MV-4-11 (cell line): ENCODE results near the gene ZNF821.
"Not testable (repeated sequence)": the region's sequence is repeated elsewhere in the genome, so short reads cannot be mapped to it uniquely, and the experiment has no call there.

Experiments
- DNase-seq: peaks from one replicate; lab custom pipeline; 2025; lab: John Stamatoyannopoulos, UW

The ZNF821 gene

GRCh38 chr16:71859762-71860521 is 24.0 kb downstream of the ZNF821 start:
- no peak for DNase-seq

GRCh38 chr16:71855937-71856662 is 27.9 kb downstream of the ZNF821 start:
- DNase-seq, result no peak

GRCh38 chr16:71854369-71854948 is 29.5 kb downstream of the ZNF821 start:
- DNase-seq, result no peak

- no peak for DNase-seq
Measured at GRCh38 chr16:71853413-71853812, 30.6 kb downstream of the ZNF821 start.

GRCh38 chr16:71852561-71852960 is 31.4 kb downstream of the ZNF821 start:
- DNase-seq, result no peak

- no peak for DNase-seq
Measured at GRCh38 chr16:71852158-71852557, 31.8 kb downstream of the ZNF821 start.

GRCh38 chr16:71851746-71852145 is 32.2 kb downstream of the ZNF821 start:
- DNase-seq, result no peak

- DNase-seq, result no peak
Measured at GRCh38 chr16:71848622-71849021, 35.4 kb downstream of the ZNF821 start.

- no peak for DNase-seq
Measured at GRCh38 chr16:71847096-71847495, 36.9 kb downstream of the ZNF821 start.

GRCh38 chr16:71846431-71846830 is 37.6 kb downstream of the ZNF821 start:
- DNase-seq, result no peak

GRCh38 chr16:71845639-71846430 is 38.1 kb downstream of the ZNF821 start, which contains the start of gene ATXN1L:
Gene ATXN1L, plus strand, starts transcription at chr16:71845976. Its CDS starts 3,765 bp downstream, at chr16:71849741.
- DNase-seq, result peak; percentile 88

- DNase-seq, result no peak
Measured at GRCh38 chr16:71843572-71843971, 40.4 kb downstream of the ZNF821 start.

- DNase-seq, result no peak
Measured at GRCh38 chr16:71840052-71840451, 43.9 kb downstream of the ZNF821 start.

GRCh38 chr16:71837150-71837549 is 46.8 kb downstream of the ZNF821 start:
- no peak for DNase-seq

- DNase-seq, result no peak
Measured at GRCh38 chr16:71834291-71834690, 49.7 kb downstream of the ZNF821 start.

GRCh38 chr16:71832112-71832511 is 51.9 kb downstream of the ZNF821 start:
- not testable (repeated sequence) for DNase-seq

GRCh38 chr16:71831698-71832097 is 52.3 kb downstream of the ZNF821 start:
- not testable (repeated sequence) for DNase-seq

GRCh38 chr16:71830359-71830758 is 53.6 kb downstream of the ZNF821 start:
- DNase-seq, result no peak

- DNase-seq, result no peak
Measured at GRCh38 chr16:71826533-71827017, 57.4 kb downstream of the ZNF821 start.

GRCh38 chr16:71817155-71817500 is 66.9 kb downstream of the ZNF821 start:
- DNase-seq, result not testable (repeated sequence)

- DNase-seq, result no peak
Measured at GRCh38 chr16:71811261-71811803, 72.7 kb downstream of the ZNF821 start.

GRCh38 chr16:71810155-71810530 is 73.8 kb downstream of the ZNF821 start:
- not testable (repeated sequence) for DNase-seq
